Measurements from ENCODE around the gene OR13C5. TPM values are rescaled to one million over a fixed set of nuclear protein-coding genes. Genes with fewer than 3 reads are reported as not detected.
"Not testable (repeated sequence)": the region's sequence is repeated elsewhere in the genome, so short reads cannot be mapped to it uniquely, and the experiment has no call there.

The OR13C5 gene, protein sequence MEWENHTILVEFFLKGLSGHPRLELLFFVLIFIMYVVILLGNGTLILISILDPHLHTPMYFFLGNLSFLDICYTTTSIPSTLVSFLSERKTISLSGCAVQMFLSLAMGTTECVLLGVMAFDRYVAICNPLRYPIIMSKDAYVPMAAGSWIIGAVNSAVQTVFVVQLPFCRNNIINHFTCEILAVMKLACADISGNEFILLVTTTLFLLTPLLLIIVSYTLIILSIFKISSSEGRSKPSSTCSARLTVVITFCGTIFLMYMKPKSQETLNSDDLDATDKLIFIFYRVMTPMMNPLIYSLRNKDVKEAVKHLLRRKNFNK
- not detected in 2 replicates for total RNA-seq (2021)
- long read RNA-seq = 0 reads

DNA sequence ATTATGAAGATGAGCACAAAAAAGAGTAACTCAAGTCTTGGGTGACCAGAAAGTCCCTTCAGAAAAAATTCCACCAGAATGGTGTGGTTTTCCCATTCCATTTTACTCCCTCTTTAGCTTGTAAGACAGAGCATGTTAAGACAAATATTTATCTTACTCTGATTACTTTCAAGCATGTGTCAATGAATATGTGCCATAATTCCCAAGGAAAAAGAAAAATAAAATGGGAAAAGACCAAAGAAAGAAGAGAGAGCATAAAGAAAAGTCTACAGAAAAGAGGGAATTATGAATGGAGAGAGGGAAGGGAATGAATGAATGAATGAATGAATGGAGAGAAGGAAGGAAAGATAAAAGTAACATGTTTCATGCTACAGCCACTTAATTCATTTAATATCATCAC is at the start of gene OR13C5:
Gene OR13C5 (minus strand): TSS at position 101 of the 400 bp plus-strand sequence. CDS start 0 bp downstream, at position 101.
- not testable (repeated sequence) for H3K79me1 ChIP-seq (ENCODE audit: insufficient read depth, low read depth, low read length, poor library complexity, severe bottlenecking); H3K14ac ChIP-seq (ENCODE audit: insufficient read depth, low read length); H3K79me2 ChIP-seq (ENCODE audit: insufficient read depth, low read length); H4K5ac ChIP-seq (ENCODE audit: insufficient read length, low read depth, low read length); H2BK20ac ChIP-seq (ENCODE audit: low read depth, low read length, poor library complexity, severe bottlenecking); H2AK5ac ChIP-seq (ENCODE audit: insufficient read length, low read length); H3K4me1 Mint-ChIP-seq; H3K56ac ChIP-seq (ENCODE audit: insufficient read length, low read depth, low read length); H3K9me3 Mint-ChIP-seq; H3K27me3 ChIP-seq (ENCODE audit: insufficient read depth, low read length); H3K18ac ChIP-seq (ENCODE audit: insufficient read length, low read depth, low read length); H3K4me2 ChIP-seq (ENCODE audit: insufficient read depth, insufficient read length, low read length); H4K91ac ChIP-seq (ENCODE audit: insufficient read length, low read depth, low read length); H2AFZ ChIP-seq (ENCODE audit: low read length); H3K23ac ChIP-seq (ENCODE audit: insufficient read length, low read depth, low read length); H3K9me3 ChIP-seq (ENCODE audit: control insufficient read depth, low read depth, low read length); H3K36me3 Mint-ChIP-seq (ENCODE audit: insufficient read depth in 1 of 3, low read depth in 3 of 3); H2BK12ac ChIP-seq (ENCODE audit: insufficient read length, low read depth, low read length); H4K20me1 ChIP-seq (ENCODE audit: control insufficient read depth, insufficient read depth, insufficient read length); H3K4me3 Mint-ChIP-seq; H2BK15ac ChIP-seq (ENCODE audit: low read depth, low read length); H3T11ph ChIP-seq (ENCODE audit: low read length); H3K23me2 ChIP-seq (ENCODE audit: insufficient read length, low read depth, low read length, poor library complexity, severe bottlenecking); H3K4me1 ChIP-seq (ENCODE audit: insufficient read depth, low read length); H2BK120ac ChIP-seq (ENCODE audit: low read depth, low read length, poor library complexity, severe bottlenecking); DNase-seq; H3K9ac ChIP-seq (ENCODE audit: extremely low read depth, insufficient read length, low read length); H3K27ac ChIP-seq (ENCODE audit: insufficient read length, low read depth, low read length); H3K27ac Mint-ChIP-seq; H2BK5ac ChIP-seq (ENCODE audit: insufficient read length, low read length); H3K4ac ChIP-seq (ENCODE audit: low read depth, low read length); H4K8ac ChIP-seq (replicated peaks; ENCODE audit: insufficient read length, low read depth, low read length); H3K27me3 Mint-ChIP-seq (ENCODE audit: low read depth)

Measured in H9 (cell line).